KBM-7 (cell line): ENCODE measurements around the gene RHBDD2.
A peak's percentile ranks its signal among the peaks of the same experiment; 100 is the strongest.
"Not testable (repeated sequence)": the region's sequence is repeated elsewhere in the genome, so short reads cannot be mapped to it uniquely, and the experiment has no call there.

Source experiments
- DNase-seq: peaks from one replicate; pipeline ENCODE4 v3.0.0-alpha.2; 2015
- in situ Hi-C: fragments of 300-500 bp; cut with MboI; formaldehyde crosslinking; loops from 2 replicates; pipeline ENCODE4 v1.14.3; 2020; ENCODE audit warnings: low sequenced_read_pairs, low pct_unique_long_range_greater_than_20kb, mixed read lengths

RHBDD2 gene

GRCh38 chr7:75861636-75862035 is 17.2 kb upstream of the RHBDD2 start:
- DNase-seq = no peak
- in situ Hi-C loops = no loop called here

DNA sequence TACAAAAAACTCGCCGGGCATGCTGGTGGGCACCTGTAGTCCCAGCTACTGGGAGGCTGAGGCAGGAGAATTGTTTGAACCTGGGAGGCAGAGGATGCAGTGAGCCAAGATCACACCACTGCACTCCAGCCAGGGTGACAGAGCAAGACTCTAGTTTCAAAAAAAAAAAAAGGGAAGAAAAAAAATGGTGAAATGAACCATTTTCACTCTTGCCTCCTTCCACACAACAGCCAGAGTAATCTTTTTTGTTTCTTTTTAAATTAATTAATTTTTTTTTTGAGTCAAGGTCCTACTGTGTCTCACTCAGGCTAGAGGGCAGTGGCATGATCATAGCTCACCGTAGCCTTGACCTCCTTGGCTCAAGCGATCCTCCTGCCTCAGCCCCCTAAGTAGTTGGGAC is 14.6 kb upstream of the RHBDD2 start:
- DNase-seq, in situ Hi-C loops: not testable (repeated sequence)

GRCh38 chr7:75866114-75866488 is 12.7 kb upstream of the RHBDD2 start:
- in situ Hi-C loops = no loop called here

DNA sequence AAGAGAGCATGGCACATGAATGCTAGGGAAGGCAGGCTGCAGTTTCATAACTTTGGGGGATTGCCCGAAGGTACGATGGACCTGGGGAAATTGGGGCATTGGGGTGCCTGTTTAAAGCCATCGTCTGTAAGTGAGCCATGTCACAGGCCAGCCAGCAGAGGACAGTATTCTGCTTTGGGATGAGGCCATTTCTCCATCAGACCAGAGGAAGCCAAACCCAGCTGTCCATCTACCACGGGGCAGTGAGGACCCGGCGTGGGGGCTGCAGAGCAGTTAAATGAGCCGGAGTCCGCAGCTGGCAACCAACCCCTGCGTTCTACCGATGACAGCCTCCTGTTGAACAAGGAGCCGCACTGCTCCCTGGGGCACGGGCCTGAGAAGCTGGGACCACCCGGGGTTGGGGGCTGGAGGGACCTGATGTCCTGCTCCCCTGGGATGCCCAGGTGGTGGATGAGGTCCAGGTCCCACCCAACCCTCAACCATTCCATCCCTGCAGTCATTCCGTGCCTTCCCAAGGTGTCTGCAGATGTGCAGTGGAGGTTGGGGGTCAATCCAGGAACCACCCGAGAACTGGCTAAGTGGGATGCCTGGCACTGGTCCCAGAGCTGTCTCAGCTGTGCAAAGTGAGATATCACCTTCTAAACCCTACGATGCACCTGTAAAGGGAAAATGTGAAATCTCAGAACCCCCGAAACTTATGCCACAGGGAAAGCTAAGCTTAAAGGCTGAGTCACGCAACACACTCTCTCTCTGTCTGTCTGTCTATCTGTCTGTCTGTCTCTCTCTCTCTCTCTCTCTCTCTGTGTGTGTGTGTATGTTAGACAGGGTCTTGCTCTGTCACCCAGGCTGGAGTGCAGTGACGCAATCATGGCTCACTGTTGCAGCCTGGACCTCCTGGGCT is 12.1 kb upstream of the RHBDD2 start:
- in situ Hi-C loops = no loop called here
- peak; percentile 51 for DNase-seq

More at GRCh38 chr7:75866114-75866488, 12.7 kb upstream of the RHBDD2 start:
- no peak for DNase-seq

DNA sequence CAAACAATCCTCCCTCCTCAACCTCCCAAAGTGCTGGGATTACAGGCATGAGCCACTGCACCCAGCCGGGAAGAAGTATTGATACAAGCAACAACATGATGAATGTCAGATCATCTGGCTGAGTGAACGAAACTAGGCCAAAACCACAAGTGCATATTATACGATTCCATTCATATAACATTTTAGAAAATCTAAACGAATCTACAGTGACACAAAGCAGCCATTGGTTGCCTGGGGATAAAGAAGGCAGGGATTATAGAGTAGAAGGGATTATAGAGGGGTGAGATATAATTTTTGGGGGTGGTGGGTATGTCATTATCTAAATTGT is 11.5 kb upstream of the RHBDD2 start:
- in situ Hi-C loops = no loop called here
- DNase-seq = no peak

- DNase-seq = no peak
- in situ Hi-C loops = no loop called here
These were observed 10.7 kb upstream of the RHBDD2 start for GRCh38 chr7:75868153-75868552.

- DNase-seq = no peak
- in situ Hi-C loops = no loop called here
These were observed 9.0 kb upstream of the RHBDD2 start for GRCh38 chr7:75869776-75870379.

DNA sequence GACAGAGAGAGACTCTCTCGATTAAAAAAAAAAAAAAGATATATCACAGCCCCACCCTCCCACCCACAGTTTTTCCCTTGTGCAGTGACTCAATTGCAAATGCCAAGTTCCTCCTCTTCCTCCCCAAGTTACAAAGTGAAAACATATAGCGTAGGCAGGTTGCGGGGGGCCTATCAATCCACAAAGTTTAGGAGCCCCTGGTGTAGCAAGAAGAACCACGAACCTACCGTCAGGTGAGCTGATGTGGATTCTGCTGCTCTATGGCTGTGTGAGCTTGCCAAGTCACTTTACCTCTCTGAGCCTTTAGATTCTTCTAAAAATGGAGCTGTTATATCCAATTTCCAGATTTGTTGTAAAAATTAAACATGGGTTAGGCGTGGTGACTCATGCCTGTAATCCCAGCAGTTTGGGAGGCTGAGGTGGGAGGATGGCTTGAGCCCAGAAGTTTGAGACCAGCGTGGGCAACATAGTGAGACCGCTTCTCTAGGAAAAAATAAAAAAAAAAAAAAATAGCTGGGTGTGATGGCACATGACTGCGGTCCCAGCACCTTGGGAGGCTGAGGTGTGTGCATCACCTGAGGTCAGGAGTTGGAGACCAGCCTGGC is 8.2 kb upstream of the RHBDD2 start:
- in situ Hi-C loops = no loop called here
- no peak for DNase-seq

DNA sequence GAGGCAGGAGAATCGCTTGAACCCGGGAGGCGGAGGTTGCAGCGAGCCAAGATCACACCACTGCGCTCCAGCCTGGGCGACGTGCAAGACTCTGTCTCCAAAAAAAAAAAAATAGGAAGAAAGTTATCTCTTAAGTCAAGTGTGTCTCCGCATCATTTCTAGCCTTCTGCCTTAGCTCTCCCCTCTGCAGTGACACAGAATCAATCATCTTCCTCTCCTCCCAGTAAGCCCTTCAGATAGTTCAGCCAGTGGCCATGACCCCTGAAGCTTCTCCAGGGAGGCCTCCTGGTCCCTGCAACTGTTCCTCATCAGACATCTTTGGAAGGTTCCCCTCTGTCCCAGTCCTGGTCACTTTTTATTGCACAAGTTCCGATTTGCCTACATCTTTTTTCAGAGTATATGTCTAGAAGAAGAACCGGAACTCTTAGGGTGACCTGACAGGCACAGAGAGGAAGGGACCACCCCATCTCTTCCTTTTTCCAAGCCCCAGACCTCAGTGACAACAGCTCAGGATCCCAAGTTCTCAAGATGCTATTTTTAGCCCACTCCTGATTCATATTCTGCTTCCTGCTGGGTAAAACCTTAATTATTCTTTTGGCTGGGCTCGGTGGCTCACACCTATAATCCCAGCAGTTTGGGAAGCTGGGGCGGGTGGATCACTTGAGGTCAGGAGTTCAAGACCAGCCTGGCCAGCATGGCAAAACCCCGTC is 6.6 kb upstream of the RHBDD2 start:
- in situ Hi-C loops = no loop called here
- peak; percentile 49 for DNase-seq

GRCh38 chr7:75874180-75874579 is 4.7 kb upstream of the RHBDD2 start:
- in situ Hi-C loops = not testable (repeated sequence)

DNA sequence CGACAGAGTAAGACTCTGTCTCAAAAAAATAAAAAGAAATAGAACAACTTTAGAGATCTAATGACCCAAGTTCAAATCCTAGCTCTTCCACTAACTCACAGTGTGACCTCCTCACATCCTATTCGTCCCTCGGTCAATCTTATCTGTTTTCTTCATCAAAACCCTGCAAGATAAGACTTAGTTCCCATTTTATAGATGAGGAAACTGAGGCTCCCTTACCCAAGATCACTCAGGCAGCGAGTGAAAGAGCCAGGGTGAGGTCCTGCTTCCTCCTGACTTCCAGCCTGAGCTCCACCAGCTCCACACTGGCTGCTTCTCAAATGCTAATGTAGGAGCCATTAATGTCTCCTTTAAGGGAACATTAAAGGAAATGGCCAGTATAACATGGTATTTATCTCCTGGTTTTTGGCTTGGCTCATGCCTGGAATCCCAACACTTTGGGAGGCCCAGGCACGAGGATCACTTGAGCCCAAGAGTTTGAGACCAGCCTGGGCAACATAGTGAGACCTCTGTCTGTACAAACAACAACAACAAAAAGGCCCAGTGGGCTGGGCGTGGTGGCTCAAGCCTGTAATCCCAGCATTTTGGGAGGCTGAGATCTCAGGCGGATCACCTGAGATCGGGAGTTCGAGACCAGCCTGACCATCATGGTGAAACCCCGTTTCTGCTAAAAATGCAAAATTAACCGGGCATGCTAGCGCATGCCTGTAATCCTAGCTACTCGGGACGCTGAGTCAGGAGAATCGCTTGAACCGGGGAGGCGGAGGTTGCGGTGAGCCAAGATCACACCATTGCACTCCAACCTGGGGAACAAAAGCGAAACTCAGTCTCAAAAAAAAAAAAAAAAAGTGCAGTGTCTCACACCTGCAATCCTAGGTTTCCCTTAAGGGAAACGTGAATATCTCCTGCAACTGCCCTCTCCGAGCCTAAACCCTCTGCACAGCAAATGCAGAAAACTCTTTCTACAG is 3.4 kb upstream of the RHBDD2 start:
- in situ Hi-C loops = no loop called here
- DNase-seq = no peak

More at GRCh38 chr7:75874180-75874579, 4.7 kb upstream of the RHBDD2 start:
- DNase-seq = not testable (repeated sequence)

DNA sequence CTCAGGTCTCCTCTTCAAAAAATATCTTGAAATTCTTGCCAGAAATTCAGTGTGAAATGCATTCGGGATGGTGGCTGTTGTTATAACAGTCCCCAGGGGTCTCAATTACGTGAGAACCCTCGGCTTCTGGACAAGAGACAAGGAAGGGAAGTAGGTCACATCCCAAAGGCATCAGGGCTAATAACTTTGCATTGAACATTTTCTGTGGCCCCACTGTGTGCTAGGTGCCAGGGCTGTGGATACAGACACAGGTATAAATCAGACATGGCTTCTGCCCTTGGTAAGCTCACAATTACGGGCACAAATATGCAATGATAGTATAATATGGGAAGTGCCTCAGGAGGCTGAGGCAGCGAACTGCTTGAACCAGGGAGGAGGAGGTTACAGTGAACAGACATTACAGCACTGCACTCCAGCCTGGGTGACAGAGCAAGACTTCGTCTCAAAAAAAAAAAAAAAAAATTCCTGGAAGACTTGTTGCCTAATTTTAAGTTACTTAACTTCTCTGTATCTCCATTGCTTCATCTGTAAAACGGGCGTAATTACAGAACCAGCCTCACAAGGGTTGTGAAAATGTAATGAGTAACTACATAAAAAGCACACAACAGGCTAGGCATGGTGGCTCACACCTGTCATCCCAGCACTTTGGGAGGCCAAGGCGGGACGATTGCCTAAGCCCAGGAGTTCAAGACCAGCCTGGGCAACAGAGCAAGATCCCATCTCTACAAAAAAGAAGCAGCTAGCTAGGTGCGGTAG is 2.5 kb upstream of the RHBDD2 start:
- in situ Hi-C loops = no loop called here
- DNase-seq = peak; percentile 18

DNA sequence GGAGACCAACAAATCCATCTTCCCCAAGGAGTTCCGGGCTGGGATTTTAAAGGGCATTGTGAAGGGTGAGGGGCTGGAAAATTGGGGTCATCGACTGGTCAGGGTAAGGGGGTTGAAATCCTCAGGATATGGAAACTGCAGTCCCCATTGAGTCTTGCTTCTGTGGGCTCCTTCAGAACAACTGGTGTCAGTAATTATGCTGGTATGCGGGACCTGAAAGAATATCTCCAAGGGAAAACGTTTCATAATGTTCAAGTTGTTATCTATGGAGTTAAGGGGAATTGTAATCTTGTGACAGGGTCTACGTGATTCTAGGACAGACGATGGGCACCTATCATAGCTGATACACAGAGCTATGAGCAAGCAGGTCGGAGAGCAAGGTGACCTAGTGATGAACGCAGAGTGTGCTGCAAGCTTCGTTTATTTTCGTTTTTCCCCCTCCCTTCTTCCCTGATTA is 494 bp upstream of the RHBDD2 start:
- DNase-seq = no peak
- in situ Hi-C loops = no loop called here

GRCh38 chr7:75879771-75880184 is 944 bp downstream of the RHBDD2 start:
- peak; percentile 18 for DNase-seq
- in situ Hi-C loops = no loop called here

DNA sequence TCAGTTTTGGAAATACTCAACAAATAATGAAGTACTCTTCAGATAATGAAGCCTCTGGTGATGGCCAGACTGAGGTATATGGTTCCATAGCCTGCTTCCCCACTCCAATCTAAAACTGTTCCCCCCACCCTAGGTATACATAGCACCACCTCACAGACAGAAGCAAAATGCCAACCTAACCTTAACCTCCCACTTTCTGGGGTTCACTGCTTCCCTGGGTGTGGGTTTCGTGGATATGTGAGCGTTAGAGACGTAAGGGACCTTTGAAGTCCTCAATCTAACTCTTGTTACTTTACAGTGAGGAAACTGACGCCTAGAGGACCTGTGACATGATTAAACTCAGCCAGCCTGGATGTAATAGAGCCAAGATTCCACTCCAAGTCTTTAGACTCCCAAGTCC is 1.4 kb downstream of the RHBDD2 start:
- in situ Hi-C loops = no loop called here
- no peak for DNase-seq

- DNase-seq = no peak
- in situ Hi-C loops = no loop called here
These were observed 2.7 kb downstream of the RHBDD2 start for GRCh38 chr7:75881436-75882095.

DNA sequence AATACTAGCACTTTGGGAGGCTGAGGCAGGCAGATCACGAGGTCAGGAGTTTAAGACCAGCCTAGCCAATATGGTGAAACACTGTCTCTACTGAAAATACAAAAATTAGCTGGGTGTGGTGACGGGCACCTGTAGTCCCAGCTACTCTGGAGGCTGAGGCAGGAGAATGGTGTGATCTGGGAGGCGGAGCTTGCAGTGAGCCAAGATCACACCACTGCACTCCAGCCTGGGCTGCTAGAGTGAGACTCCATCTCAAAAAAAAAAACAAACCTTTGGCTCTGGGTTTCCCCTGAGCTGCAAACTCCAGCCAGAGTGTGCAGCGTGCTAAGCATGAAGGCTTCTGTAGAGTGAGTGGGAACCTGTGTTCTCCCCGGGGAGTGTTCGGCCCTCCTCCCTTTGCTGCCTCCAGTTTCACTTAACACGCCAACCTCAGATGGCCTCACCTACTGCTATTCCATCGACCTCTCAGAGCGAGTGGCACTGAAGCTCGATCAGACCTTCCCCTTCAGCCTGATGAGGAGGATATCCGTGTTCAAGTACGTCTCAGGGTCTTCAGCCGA is 4.5 kb downstream of the RHBDD2 start:
- in situ Hi-C loops, DNase-seq: not testable (repeated sequence)
